ENCODE data around the gene NXF2B.

The NXF2B gene

GRCh38 chrX:102338162-102338561 is 101.6 kb downstream of the NXF2B start:
- Histone ChIP-seq H3K27ac (ENCODE audit: low read length) (no peak overlapping the region), H4K20me1 (ENCODE audit: insufficient read depth, low read length) (no peaks in the 10 kb centered on the region), H3K4me1 (ENCODE audit: insufficient read depth, low read length) (peaks cover 6% of the 10 kb centered on the region; the same call in 1 of the 2 replicates), H2AFZ (ENCODE audit: low read depth, low read length) (no peak overlapping the region), H3K36me3 (ENCODE audit: insufficient read depth, low read length) (no peaks in the 10 kb centered on the region), H3K9me3 (ENCODE audit: insufficient read depth, low read length, severe bottlenecking) (no peaks in the 10 kb centered on the region), H3K9ac (ENCODE audit: low read depth, low read length) (no peak overlapping the region), H3K4me3 (ENCODE audit: low read depth in 1 of 2, low read length in 2 of 2) (no peak overlapping the region), H3K79me2 (ENCODE audit: insufficient read depth, low read length) (no peaks in the 10 kb centered on the region), H3K4me2 (ENCODE audit: insufficient read depth, low read length) (no peak overlapping the region), H3K27me3 (ENCODE audit: insufficient read depth, low read length, poor library complexity) (no peaks in the 10 kb centered on the region)
- no peak for DNase-seq
- TF ChIP-seq EZH2 (IDR thresholded peaks at IDR 0.05; ENCODE audit: borderline replicate concordance, low read depth, low read length, severe bottlenecking) = no peak
- TF ChIP-seq, protein P1, sequence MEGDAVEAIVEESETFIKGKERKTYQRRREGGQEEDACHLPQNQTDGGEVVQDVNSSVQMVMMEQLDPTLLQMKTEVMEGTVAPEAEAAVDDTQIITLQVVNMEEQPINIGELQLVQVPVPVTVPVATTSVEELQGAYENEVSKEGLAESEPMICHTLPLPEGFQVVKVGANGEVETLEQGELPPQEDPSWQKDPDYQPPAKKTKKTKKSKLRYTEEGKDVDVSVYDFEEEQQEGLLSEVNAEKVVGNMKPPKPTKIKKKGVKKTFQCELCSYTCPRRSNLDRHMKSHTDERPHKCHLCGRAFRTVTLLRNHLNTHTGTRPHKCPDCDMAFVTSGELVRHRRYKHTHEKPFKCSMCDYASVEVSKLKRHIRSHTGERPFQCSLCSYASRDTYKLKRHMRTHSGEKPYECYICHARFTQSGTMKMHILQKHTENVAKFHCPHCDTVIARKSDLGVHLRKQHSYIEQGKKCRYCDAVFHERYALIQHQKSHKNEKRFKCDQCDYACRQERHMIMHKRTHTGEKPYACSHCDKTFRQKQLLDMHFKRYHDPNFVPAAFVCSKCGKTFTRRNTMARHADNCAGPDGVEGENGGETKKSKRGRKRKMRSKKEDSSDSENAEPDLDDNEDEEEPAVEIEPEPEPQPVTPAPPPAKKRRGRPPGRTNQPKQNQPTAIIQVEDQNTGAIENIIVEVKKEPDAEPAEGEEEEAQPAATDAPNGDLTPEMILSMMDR (IDR thresholded peaks at IDR 0.05; ENCODE audit: borderline replicate concordance, extremely low read depth, low read length, poor library complexity, severe bottlenecking) = no peak
- ATAC-seq (ENCODE audit: insufficient read depth, low read depth) = no peak
